ENCODE data around the gene RPH3AL.

RPH3AL gene

GRCh38 chr17:177155-177554 is 175.5 kb downstream of the RPH3AL start:
- TF ChIP-seq SP2 (tag by site-specific recombination; IDR thresholded peaks at IDR 0.05) (0 out of 2 replicates have a peak, but pooled peaks have one; percentile 8), INSM2 (tag by site-specific recombination; IDR thresholded peaks at IDR 0.05) (no peak)
- no peaks in the 10 kb centered on the region for H3K4me1 ChIP-seq (ENCODE audit: control insufficient read depth, insufficient read depth, low read length)
- no peak overlapping the region for H3K27ac ChIP-seq (ENCODE audit: extremely low read depth, low read depth, low read length)
- H3K36me3 ChIP-seq (ENCODE audit: control insufficient read depth in 2 of 2, insufficient read depth in 1 of 2, low read length in 2 of 2), result no peaks in the 10 kb centered on the region
- POLR2A ChIA-PET, result no interaction called here
- CTCF ChIA-PET, result no interaction called here
- H3K9me3 ChIP-seq (ENCODE audit: control insufficient read depth, insufficient read depth, low read depth, low read length), result no peaks in the 10 kb centered on the region
- no peak overlapping the region for H3K4me3 ChIP-seq (ENCODE audit: low read depth, low read length)

- no peak overlapping the region for H3K27ac ChIP-seq (ENCODE audit: extremely low read depth, low read depth, low read length)
- no peaks in the 10 kb centered on the region for H3K36me3 ChIP-seq (ENCODE audit: control insufficient read depth in 2 of 2, insufficient read depth in 1 of 2, low read length in 2 of 2)
- no peak for TF ChIP-seq FEZF1 (tag by site-specific recombination; IDR thresholded peaks at IDR 0.05)
- TF ChIP-seq ZNF48 (tag by site-specific recombination; IDR thresholded peaks at IDR 0.05), result no peak
- peak; percentile 53; the same call in 1 of the 2 replicates for TF ChIP-seq ZFP3 (tag by site-specific recombination; IDR thresholded peaks at IDR 0.05; ENCODE audit: low read depth)
- no peak for TF ChIP-seq HOXA7 (CRISPR knock-in tag; IDR thresholded peaks at IDR 0.05; ENCODE audit: borderline replicate concordance)
- TF ChIP-seq ZBTB21 (tag by site-specific recombination; IDR thresholded peaks at IDR 0.05), result no peak
- TF ChIP-seq ZNF610 (tag by site-specific recombination; IDR thresholded peaks at IDR 0.05; ENCODE audit: borderline replicate concordance), result no peak
- TF ChIP-seq ZNF623 (tag by site-specific recombination; IDR thresholded peaks at IDR 0.05), result no peak
- no peak for TF ChIP-seq ZNF510 (tag by site-specific recombination; IDR thresholded peaks at IDR 0.05; ENCODE audit: insufficient replicate concordance)
- no peak for TF ChIP-seq SALL2 (tag by site-specific recombination; IDR thresholded peaks at IDR 0.05; ENCODE audit: borderline replicate concordance)
- no peaks in the 10 kb centered on the region for H3K4me1 ChIP-seq (ENCODE audit: control insufficient read depth, insufficient read depth, low read length)
- H3K4me3 ChIP-seq (ENCODE audit: low read depth, low read length), result no peak overlapping the region
- no peaks in the 10 kb centered on the region for H3K9me3 ChIP-seq (ENCODE audit: control insufficient read depth, insufficient read depth, low read depth, low read length)
- ChIA-PET POLR2A (no interaction called here), CTCF (interaction anchor here (0.8 to 1.6 kb wide), 5 partner anchors 11 to 823 kb away, joined by 3 to 4 read pairs (median 3); partner anchors contain the start of gene TIMM22)
These were observed 179.3 kb downstream of the RPH3AL start for GRCh38 chr17:173166-173911.

- no peak for TF ChIP-seq ZNF561 (tag by site-specific recombination; IDR thresholded peaks at IDR 0.05; ENCODE audit: borderline replicate concordance)
- no peaks in the 10 kb centered on the region for H3K9me3 ChIP-seq (ENCODE audit: control insufficient read depth, insufficient read depth, low read depth, low read length)
- H3K4me1 ChIP-seq (ENCODE audit: control insufficient read depth, insufficient read depth, low read length), result no peaks in the 10 kb centered on the region
- POLR2A ChIA-PET, result no interaction called here
- no peaks in the 10 kb centered on the region for H3K36me3 ChIP-seq (ENCODE audit: control insufficient read depth in 2 of 2, insufficient read depth in 1 of 2, low read length in 2 of 2)
- no peak overlapping the region for H3K4me3 ChIP-seq (ENCODE audit: low read depth, low read length)
- CTCF ChIA-PET, result interaction anchor here (0.8 to 1.1 kb wide), 3 partner anchors 10 to 824 kb away, joined by 3 read pairs; partner anchors contain the start of gene TIMM22
- no peak overlapping the region for H3K27ac ChIP-seq (ENCODE audit: extremely low read depth, low read depth, low read length)
These were observed 180.2 kb downstream of the RPH3AL start for GRCh38 chr17:172401-172800.

GRCh38 chr17:171871-172270 is 180.7 kb downstream of the RPH3AL start:
- H3K4me3 ChIP-seq (ENCODE audit: low read depth, low read length), result no peak overlapping the region
- H3K4me1 ChIP-seq (ENCODE audit: control insufficient read depth, insufficient read depth, low read length), result no peaks in the 10 kb centered on the region
- no peak overlapping the region for H3K27ac ChIP-seq (ENCODE audit: extremely low read depth, low read depth, low read length)
- ChIA-PET POLR2A (no interaction called here), CTCF (no interaction called here)
- no peaks in the 10 kb centered on the region for H3K9me3 ChIP-seq (ENCODE audit: control insufficient read depth, insufficient read depth, low read depth, low read length)
- no peaks in the 10 kb centered on the region for H3K36me3 ChIP-seq (ENCODE audit: control insufficient read depth in 2 of 2, insufficient read depth in 1 of 2, low read length in 2 of 2)
- TF ChIP-seq ZNF26 (tag by site-specific recombination; IDR thresholded peaks at IDR 0.05) (no peak), ZNF654 (tag by site-specific recombination; IDR thresholded peaks at IDR 0.05; ENCODE audit: low read depth) (no peak), ZNF777 (tag by site-specific recombination; IDR thresholded peaks at IDR 0.05; ENCODE audit: borderline replicate concordance) (no peak), HIC1 (tag by site-specific recombination; IDR thresholded peaks at IDR 0.05) (no peak), ZNF645 (tag by site-specific recombination; IDR thresholded peaks at IDR 0.05) (no peak), ZNF37A (tag by site-specific recombination; IDR thresholded peaks at IDR 0.05) (no peak), KLF16 (tag by site-specific recombination; IDR thresholded peaks at IDR 0.05) (no peak), ZNF324 (tag by site-specific recombination; IDR thresholded peaks at IDR 0.05) (no peak), ZEB2 (tag by site-specific recombination; IDR thresholded peaks at IDR 0.05) (no peak)
